AG08396 (cell line): Measurements from ENCODE around the gene TM9SF3.
"Not testable (repeated sequence)": the region's sequence is repeated elsewhere in the genome, so short reads cannot be mapped to it uniquely, and the experiment has no call there.

Experiments
- DNase-seq: peaks from one replicate; pipeline ENCODE4 v3.0.0; 2012; ENCODE audit warnings: low spot score, mixed read lengths

The TM9SF3 gene

GRCh38 chr10:96598846-96599245, 12.0 kb upstream of the TM9SF3 start:
- DNase-seq, result no peak

GRCh38 chr10:96596422-96597407, 9.9 kb upstream of the TM9SF3 start:
- no peak for DNase-seq

GRCh38 chr10:96595741-96596140, 8.9 kb upstream of the TM9SF3 start:
- no peak for DNase-seq

- no peak for DNase-seq
Measured at GRCh38 chr10:96591946-96592345, 5.1 kb upstream of the TM9SF3 start.

GRCh38 chr10:96588616-96589419, 2.0 kb upstream of the TM9SF3 start:
- no peak for DNase-seq

GRCh38 chr10:96588060-96588554, 1.3 kb upstream of the TM9SF3 start:
- DNase-seq, result no peak

GRCh38 chr10:96587264-96588059, 650 bp upstream of the TM9SF3 start:
- no peak for DNase-seq

- DNase-seq, result no peak
Measured at GRCh38 chr10:96585736-96586418, 935 bp downstream of the TM9SF3 start.

- no peak for DNase-seq
Measured at GRCh38 chr10:96584474-96584873, 2.3 kb downstream of the TM9SF3 start.

- DNase-seq, result no peak
Measured at GRCh38 chr10:96584035-96584434, 2.8 kb downstream of the TM9SF3 start.

GRCh38 chr10:96579133-96579532, 7.7 kb downstream of the TM9SF3 start:
- DNase-seq, result no peak

GRCh38 chr10:96578633-96579032, 8.2 kb downstream of the TM9SF3 start:
- no peak for DNase-seq

GRCh38 chr10:96578022-96578421, 8.8 kb downstream of the TM9SF3 start:
- no peak for DNase-seq

- DNase-seq, result no peak
Measured at GRCh38 chr10:96577069-96577468, 9.7 kb downstream of the TM9SF3 start.

GRCh38 chr10:96576277-96576980, 10.4 kb downstream of the TM9SF3 start:
- DNase-seq, result no peak

- DNase-seq, result not testable (repeated sequence)
Measured at GRCh38 chr10:96574564-96574963, 12.2 kb downstream of the TM9SF3 start.

- no peak for DNase-seq
Measured at GRCh38 chr10:96573036-96573435, 13.8 kb downstream of the TM9SF3 start.

GRCh38 chr10:96570983-96571964, 15.5 kb downstream of the TM9SF3 start:
- no peak for DNase-seq

- no peak for DNase-seq
Measured at GRCh38 chr10:96570511-96570910, 16.3 kb downstream of the TM9SF3 start.
